Activated naive CD4-positive, alpha-beta T cell treated with Interleukin-2 at 50 U/mL for 16 hours (primary cell): Measurements from ENCODE around the gene GUK1.
A peak's percentile ranks its signal among the peaks of the same experiment; 100 is the strongest.
"Not testable (repeated sequence)": the region's sequence is repeated elsewhere in the genome, so short reads cannot be mapped to it uniquely, and the experiment has no call there.

Experiments used
- DNase-seq: peaks from one replicate; pipeline ENCODE4 v3.0.0-alpha.2; 2020

Gene GUK1

DNA sequence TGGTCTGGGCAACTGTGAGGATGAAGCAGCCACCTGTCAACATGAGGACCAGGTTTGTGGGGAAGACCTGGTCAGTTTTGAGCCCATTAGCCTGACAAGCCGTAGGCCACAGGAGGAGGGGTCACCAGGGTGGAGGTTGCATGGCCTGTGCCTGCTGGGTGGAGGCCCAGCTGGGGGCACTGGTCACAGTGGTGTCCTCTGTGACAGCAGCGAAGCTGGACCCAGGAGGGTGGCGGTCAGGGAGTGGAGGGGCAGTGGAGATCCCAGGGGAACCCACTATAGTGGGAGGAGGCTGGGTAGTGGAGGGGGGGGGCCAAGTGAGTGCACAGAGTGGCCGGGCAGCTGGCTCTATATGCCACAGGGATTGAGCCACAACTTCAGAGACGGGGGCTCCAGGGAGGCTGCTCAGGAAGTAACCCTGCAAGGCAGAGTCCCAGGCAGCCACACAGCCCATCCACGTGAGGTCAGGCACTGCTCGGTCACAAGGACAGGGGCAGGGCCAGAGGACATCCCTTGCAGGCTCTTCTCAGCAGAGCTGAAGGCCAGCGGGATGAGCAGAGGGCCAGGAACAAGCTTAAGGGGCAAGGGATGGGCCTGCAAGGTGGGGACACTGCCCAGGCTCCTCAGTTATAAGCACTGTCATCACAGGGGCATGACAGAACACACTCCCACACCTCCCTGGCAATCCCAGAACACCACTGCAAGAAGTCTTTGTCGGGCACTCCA, 34.6 kb upstream of the GUK1 start:
- no peak for DNase-seq

DNA sequence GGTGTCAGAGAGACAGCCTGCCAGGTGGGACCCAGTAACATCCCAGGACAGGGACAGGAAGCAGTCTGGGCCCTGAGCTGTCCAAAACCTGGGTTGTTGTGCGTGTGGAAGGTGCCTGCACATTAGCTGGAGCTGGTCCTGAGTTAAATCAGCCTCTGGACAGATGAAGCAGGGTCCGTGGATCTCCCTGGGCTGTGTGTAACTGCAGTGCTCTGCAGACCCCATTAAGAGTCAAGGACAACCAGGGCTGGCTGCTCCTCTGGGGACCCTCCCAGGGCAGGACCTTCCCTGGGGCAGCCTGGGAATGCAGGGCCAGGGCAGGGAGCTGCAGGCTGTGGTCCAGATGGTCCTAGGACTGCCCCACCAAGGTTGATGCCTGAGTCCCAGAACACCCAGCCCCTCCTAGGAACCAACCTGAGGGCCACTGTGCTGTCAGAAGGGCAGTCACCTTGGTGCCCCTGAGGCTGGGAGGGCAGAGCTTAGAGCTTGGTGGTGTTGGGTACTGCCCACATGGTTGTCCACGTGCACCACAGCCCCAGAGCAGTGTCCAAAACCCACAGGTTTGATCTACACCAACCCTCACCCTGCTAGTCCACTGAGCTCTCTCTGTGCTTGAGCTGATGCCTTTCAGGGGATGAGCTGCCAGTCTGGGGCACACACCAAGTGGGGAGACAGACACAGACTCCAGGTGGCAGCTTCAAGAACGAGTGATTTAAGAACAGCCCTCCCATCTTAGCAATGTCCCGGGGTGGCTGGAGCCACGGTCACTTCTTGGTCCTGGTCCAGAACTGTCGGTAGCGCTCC, 33.9 kb upstream of the GUK1 start:
- no peak for DNase-seq

DNA sequence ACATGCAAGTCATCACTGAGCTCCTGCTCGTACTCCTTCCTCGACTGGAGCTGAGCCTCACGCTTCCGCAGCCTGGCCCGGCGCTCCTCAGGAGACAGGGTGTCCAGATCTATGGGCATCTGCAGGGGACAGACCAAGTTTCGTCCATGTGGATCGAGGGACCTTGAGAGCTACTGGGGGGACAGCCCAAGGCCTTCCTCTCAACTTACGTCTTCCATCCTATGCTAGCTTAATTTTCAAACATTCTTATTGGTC, 33.4 kb upstream of the GUK1 start:
- DNase-seq = no peak

DNA sequence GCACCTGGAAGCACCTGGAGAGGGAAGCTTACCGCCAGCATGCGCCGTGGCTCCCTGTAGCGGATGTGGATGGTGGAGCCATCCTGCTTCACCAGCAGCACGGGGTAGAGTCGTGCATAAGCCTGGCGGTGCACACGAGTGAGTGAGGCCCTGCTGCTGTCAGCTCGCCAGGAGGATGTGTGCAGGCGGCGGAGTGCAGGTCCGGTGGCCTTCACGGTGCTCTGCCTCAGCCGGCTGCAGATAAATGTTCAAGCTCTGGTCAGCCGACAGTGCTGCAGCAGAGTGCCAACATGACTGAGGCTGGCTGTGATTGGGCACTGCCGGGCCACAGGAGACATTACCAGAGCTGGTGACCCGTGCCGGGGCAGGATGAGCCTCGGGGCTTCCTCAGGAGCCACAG, 32.4 kb upstream of the GUK1 start:
- DNase-seq = no peak

DNA sequence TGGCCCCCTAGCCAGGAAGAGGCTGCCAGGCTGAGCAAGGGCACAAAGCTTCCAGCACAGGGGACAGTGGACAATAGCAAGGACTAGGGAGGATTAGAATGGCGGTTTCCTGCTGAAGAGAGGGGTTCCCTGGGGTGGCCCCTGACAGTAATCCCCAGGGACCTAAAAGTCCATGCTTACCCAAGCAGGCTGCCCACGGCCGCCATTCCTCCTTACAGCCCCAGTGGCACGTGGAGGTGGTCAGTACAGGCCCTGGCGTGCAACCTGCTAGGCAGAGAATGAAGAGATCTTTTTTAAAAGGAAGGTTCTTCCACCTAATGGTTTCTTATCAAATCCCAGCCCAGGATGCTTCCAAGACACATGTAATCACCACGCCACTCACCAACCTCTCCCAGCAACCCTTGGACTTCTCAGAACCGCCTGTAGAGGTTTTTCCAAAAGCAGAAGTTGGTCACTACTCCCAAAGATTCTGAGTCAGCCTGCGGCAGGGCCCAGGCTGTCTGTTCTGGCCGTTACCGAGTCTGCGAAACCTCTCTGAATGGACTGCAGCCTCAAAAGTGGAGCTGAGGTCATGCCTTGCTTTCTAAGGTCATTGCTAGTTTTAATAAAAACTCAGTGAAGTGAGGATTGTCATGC, 31.9 kb upstream of the GUK1 start:
- no peak for DNase-seq

DNA sequence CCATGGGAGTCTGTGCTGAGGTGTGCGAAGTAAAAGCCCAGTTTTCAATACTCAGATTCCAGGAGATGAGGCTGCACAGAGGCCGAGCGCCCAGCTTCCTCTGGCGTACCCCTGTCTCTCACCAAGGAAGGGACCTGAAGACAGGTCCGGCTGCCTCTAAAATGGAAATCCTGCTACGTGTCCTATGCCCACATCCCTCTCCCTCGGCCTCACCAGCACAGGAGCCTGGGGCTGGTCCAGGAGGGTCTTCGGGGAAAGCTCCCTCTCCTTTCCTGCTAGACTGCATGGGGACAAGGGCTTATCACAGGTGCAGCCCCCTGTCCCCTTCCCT, 31.4 kb upstream of the GUK1 start:
- DNase-seq = no peak

DNA sequence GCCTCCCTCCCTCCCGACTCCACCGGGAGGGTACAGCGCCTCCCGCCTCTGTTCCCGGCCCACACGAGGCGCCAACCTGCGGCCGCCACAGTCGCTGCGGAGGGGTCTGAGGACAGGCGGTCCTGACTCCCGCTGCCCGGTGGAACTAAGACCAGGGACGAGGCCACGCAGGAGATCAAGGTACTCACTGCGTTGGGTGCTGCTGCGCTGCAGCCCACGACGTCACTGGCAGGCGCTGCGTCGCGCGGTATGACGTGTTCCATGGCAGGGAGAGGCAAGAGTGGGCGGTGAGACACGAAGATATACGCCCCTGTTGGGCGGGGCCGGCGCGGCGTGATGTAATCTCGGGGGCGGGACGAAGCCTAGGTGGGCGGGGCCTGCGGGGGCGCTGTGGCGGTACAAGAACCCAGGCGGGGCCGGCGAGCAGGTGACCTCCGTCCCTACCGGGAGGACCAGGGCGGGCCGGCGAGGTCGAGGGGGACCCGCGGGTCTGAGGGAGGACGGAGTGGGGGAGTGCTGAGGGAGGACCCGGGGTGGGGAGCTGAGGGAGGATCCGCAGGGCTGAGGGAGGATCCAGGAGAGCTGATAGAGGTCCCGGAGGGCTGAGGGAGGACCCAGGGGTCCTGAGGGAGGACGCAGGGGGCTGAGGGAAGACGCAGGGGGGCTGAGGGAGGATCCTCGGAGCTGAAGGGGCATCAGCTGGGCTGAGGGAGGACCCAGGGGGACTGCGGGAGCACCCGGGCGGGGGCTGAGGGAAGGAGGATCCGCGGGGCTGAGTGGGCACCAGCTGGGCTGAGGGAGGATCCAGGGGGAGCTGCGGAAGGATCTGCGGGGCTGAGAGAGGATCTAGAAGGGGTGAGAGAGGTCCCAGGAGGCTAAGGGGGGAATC, 30.8 kb upstream of the GUK1 start, which contains the start of gene MRPL55:
Gene MRPL55, minus strand, starts transcription at position 227 of the 889 bp plus-strand sequence. CDS start 1,039 bp downstream, outside the sequence.
- peak; percentile 99 for DNase-seq

DNA sequence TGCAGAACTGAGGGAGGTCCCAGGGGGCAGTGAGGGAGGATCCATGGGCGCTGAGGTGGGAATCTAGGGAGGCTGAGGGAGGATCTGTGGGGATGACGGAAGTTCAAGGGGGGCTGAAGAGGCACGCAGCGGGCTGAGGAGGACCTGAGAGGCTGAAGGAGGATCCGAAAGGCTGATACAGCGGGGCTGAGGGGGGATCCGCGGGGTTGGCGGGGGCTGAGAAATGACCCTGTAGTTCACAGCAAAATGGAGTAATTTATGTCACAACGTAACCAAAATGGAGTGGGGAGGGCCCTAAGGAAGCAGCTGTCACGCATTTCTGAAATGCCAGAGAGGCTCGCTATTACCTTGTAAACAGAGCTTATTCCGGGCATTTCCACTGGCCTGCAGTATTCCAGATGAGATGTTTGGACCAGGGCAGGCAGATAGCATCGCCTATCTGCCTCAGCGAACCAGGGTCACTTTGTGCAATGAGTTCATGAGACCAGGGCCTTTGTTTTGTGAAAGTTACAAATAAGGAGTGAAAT, 30.1 kb upstream of the GUK1 start:
- no peak for DNase-seq

DNA sequence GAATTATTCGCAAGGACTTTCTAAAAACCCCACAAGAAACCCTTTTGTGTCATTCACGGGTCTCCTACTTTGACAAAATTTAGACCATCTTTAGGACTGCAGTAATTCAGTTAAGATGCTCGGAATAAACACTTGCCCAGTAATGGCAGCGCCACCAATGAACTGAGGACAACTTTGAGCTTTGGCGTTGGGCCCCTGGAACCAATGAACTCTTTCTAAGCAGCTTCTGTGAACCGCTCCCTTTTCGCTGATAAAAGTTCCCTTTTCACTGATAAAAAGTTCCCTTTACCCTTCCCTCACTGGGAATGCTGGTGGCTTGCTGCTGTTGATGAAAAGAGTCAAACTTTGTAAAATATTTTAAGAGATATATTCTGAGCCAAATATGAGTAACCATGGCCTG, 29.5 kb upstream of the GUK1 start:
- no peak for DNase-seq

DNA sequence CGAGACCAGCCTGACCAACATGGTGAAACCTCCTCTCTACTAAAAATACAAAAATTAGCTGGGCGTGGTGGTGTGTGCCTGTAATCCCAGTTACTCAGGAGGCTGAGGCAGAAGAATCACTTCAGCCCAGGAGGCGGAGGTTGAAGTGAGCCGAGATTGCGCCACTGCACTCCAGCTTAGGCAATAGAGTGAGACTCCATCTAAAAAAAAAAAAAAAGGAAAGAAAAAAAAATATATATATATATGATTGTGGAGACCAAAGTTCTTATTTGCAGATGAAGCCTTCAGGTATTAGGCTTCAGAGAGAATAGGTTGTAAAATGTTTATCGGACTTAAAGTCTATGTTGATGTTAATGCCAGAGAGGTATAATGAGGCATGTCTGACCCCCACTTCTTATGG, 28.8 kb upstream of the GUK1 start:
- DNase-seq = not testable (repeated sequence)

DNA sequence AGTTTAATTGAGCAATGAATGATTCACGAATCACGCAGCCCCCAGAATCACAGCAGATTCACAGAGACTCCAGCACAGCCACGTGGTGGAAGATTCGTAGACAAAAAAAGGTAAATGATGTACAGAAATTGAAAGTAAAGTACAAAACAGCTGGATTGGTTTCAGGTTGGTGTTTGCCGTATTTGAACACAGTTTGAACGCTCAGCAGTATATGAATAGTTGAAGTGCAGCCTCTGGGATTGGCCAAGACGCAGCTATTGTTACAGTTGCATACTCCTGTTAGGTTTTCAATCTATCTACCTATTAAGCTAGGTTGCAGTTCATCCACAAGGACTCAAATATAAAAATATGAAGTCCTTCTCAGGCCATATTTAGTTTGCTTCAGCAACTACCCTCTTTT, 27.9 kb upstream of the GUK1 start:
- no peak for DNase-seq

DNA sequence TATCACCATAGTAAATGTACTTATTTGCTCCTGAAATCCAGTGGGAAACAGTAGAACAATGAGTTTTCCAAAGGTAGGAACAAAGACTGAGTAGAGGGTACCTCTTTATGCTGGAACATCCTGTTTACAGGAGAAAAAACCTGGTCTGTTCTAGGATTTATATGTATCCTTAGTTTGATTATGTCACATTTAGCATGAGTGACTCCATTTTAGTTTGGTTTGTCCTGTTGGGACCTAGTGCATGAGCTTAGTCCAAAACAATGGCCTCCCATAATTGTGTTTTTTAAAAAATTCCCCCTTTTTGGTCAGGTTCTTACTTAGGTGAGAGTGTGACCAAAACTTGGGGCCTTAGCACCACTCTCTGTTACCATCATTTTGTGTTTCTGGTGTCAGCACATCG, 27.5 kb upstream of the GUK1 start:
- no peak for DNase-seq

DNA sequence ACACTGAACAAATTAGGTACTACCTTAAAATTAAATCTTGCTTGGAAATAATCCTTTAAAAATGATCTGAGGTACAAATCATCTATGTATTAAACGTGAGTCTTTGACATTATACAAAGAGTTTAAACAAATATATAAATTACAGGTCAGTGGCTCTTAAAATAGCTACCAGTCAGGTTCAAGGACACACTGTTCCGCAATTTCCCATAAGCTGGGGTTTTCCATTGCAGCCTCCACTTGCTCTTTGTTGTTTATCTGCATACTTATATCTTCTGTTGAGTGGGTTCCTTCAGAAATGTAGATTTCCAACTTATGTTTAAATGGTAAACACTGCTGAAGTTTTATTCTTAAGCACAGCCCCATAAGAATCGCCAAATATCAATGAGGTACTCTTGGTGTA, 25.3 kb upstream of the GUK1 start:
- DNase-seq = no peak

DNA sequence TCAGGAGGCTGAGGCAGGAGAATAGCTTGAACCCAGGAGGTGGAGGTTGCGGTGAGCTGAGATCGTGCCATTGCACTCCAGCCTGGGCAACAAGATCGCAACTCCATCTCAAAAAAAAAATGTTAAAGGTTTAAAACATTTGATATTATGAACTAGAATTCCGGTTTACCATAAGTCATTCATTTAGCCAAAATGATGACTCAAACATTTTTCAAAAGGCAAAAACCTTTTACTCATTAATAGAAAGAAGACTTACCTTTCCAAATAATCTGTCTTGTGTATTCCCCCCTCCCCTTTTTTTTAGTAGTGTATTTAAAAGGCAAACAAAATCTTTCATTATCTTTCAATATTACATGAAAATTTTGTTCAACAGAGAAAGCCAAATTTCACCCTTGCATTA, 22.7 kb upstream of the GUK1 start:
- no peak for DNase-seq

DNA sequence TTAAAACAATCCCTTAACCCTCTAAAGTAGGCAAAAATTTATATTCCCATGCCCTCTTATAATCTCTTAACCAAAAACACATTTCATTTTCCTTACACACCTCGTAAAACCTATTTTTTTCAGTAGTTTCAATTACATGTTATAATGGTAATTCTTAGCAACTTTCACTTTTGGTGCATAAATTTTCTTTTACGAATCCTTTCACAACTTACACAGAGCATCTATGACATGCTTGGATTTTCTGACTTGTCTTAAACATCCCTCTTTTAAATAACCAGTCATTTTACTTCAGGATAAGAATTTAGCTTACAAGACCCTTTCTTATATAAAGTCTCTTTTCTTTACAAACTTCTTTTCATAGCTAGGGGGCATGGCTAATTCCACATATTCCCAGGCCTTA, 22.0 kb upstream of the GUK1 start:
- DNase-seq = no peak

DNA sequence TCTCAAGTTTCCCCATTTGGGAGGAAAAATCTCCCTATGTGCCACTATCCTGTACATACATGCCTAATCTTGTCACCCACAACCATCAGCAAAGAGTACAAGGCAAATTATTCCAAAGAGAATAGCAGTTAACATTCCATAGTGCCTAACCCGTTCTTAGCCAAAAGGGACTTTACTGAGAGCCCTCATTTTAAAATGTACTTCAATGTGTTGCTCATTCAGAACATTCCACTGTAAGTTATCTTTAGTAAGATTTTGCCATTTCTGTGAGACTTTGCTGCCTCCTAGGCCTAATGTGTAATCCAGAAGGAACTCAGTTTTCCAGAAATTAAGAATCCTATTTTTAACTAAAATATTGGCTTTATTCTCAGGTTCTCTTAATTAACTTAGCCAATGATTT, 19.7 kb upstream of the GUK1 start:
- DNase-seq = no peak

DNA sequence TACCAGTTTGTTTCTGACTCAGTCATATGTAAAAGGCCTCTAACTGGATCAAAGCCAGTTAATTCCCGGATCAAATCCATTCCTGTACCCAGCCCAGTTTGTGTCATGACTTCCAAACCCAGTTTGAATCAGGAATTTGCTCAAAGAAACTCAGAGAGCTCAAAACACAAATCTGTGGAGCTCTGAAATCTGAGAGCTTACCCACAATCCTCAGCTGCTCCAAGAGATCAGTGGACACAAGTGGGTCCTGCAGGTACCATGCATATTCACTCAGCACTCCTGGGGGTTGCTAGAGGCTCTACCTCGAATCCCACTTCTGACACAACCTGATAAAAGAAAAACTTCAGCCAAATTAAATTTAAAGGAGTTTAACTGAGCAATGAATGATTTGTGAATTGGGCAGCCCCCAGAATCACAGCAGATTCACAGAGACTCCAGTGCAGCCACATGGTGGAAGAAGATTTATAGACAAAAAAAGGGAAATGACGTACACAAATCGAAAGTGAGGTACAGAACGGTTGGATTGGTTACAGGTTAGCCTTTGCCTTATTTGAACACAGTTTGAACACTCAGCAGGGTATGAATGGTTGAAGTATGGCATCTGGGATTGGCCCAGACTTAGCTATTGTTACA, 19.1 kb upstream of the GUK1 start:
- DNase-seq = no peak

DNA sequence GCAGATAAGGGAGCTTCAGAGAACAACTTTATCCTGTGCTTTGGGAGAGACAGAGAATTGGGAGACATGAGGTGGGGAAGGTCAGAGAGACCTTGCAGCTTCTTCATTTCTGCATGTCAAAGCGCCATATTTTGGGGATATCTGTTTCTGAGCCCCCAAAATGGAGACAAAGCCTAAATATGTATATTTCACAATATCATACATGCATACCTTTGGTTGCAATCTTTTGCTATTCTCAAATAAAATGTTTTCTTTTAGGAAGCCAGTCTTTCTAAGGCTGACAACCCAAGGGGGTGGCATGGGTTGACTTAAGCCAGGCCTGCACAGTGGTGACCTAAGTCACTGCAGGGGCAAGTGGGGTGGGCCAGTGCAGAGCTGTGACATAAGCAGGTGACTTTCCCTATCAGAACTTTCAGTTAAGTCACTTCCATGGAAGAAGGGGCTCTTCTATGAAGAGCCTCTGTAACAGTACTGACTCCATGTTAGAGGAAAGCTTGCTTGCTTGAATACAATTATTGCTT, 17.1 kb upstream of the GUK1 start:
- DNase-seq = no peak

DNA sequence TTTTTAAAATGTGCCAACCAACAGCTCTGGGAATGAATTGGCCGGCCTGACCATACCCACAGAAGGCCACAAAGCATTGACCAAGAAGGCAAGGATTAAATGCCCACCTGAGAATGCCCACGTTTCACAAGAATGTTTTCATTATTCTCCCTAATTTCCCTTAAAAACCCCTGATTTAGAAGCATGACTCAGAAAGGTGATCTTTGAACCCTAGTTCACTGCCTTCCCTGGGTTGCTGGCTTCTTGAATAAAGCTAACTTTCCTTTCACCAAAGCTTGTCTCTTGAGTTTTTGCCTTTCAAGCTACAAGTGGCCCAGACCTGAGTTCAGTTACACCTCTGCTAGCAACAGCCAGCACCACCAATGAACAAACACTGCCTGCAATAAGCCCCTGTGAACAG, 16.6 kb upstream of the GUK1 start:
- no peak for DNase-seq

DNA sequence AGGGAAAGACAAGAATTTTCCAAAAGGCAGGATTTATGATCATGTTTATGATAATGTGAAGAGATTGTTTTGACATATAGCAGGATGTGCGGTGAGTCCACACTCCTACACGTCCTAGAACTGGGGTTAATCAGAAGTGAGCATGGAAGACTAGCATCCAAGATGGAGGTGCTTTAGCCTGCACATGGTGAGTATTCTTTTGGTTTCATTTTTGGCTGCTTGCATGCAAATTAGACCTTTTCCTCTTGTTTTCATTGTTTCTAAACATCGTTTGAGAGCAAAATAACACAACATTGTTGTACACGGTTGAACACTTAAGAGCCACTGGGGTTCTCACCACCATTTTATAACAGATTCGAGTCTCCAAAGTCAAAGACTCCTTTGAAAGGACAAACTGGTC, 14.9 kb upstream of the GUK1 start:
- DNase-seq = no peak

DNA sequence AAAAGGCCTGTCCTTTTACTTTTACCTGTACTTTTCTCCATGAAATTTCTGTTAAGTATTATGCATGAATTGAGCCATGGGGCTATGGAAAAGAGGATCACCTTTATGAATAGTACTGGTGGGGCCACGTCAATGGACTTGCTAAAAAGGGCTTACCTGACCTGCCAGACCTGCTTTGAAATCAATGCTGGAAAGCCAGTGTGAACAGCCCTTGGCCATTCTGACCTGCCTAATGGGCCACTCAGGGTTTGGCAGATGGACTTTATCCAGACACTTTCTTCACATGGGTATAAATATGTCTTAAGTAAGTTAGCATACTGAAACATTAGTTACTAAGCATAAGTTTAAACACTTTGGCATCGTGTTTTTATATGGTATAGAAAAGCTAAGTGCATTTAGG, 8.3 kb upstream of the GUK1 start:
- DNase-seq = no peak

DNA sequence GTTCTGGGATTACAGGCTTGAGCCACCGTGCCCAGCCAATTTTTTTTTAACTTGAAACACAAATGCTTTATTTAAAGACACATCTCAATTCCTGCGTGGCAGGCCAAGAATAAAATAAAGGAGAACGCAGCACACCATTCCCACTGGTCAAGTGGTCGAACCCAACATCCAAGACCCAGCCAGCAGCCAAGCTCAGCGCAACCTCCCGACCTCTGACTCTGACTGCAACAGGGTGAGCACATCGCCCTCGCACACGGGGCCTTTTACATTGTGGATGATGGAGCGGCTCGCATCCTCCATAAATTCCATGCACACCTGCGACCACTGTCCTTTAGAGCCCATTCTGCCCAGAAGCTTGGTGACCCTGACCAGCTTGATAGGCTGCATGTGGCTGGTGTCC, 5.5 kb upstream of the GUK1 start:
- DNase-seq = no peak

DNA sequence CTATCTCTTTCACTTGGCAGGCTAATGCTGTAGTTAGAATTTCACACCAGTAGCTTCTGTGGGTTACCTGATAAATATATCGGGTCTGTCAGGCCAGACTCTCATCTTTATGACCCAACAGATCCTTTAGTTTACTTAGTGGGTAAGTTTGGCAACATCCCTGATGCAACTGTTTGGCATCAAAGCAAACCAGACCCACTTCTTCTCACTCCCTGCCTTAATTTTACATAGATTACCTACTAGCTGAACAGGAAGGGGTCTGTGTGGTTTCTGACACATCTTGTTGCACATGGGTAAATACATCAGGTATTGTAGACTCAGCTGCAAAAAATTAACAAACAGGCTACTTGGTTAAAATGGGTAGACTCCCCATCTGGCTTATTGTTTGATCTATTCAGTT, 3.2 kb upstream of the GUK1 start:
- DNase-seq = no peak
